ENCODE data around the gene WDR86.

DNA sequence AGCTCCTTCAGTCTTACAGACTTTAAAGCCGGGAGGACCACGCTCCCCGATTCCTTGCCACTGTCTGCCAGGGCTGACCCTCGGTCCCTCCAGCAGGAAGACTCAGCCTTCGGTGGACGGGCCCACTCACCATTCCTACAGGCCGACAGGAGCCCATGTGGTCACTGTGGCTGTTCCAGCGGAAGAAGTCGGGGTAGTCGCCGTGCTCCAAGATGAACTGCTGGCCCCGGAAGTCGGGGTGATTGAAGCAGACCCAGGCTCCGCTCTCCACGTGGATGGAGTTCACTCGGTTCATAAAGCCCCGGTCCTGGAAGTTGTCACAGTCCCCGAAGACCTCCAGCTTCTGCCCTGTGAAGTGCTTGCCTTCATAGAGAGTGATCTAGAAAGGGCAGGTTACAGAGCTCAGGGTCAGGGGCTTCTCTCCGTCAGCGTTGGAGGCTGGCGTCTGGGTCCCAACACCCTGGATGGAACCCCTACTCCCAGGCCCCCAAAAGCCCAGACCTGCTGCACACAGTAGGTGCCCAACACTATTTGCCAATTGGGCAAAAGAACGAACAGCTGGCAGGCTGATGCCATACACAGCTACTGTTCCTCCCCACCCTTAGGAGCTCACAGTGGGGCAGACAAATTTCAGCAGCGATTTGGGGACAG is 28.2 kb upstream of the WDR86 start:
- TF ChIP-seq, protein P1, sequence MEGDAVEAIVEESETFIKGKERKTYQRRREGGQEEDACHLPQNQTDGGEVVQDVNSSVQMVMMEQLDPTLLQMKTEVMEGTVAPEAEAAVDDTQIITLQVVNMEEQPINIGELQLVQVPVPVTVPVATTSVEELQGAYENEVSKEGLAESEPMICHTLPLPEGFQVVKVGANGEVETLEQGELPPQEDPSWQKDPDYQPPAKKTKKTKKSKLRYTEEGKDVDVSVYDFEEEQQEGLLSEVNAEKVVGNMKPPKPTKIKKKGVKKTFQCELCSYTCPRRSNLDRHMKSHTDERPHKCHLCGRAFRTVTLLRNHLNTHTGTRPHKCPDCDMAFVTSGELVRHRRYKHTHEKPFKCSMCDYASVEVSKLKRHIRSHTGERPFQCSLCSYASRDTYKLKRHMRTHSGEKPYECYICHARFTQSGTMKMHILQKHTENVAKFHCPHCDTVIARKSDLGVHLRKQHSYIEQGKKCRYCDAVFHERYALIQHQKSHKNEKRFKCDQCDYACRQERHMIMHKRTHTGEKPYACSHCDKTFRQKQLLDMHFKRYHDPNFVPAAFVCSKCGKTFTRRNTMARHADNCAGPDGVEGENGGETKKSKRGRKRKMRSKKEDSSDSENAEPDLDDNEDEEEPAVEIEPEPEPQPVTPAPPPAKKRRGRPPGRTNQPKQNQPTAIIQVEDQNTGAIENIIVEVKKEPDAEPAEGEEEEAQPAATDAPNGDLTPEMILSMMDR (IDR thresholded peaks at IDR 0.05) = no peak
- TF ChIP-seq POLR2AphosphoS5 (IDR thresholded peaks at IDR 0.05) (no peak), POLR2A (IDR thresholded peaks at IDR 0.05; ENCODE audit: low read depth) (no peak), EP300 (IDR thresholded peaks at IDR 0.05) (no peak)

Measured in esophagus muscularis mucosa (tissue), 4 donors.